Aorta (tissue), 4 donors: ENCODE data around the gene PRSS53. TPM values are rescaled to one million over a fixed set of nuclear protein-coding genes. Genes with fewer than 3 reads are reported as not detected.

ENCODE experiments used
- polyA plus RNA-seq, 2 donors: library from polyadenylated mRNA; stranded (reverse); fragments of 200-250 nt; gene quantifications; one replicate each; pipeline ENCODE4 v1.2.3, GENCODE V29; 2013
- total RNA-seq, 2 donors: library from RNA; stranded (reverse); fragmentation: NEBNext Ultra II Directional; extraction: Animal tissue kit (Norgen Biotek cat#: 25700); gene quantifications; one replicate each; pipeline ENCODE4 v1.2.1, GENCODE V29; 2021
- donor health status: healthy with polysubstance abuse.
- donor health status: Bipolar disorder and iron deficiency.
- donor health status: DM: no; HTN: no; CAD: no.
- donor health status: DM: yes; HTN: yes; CAD: no.

Gene PRSS53
- total and polyA plus RNA-seq, 4 donors: 2.4 to 12.9 (median 4.8) TPM

Other genes starting within 250 kb of the PRSS53 start
- gene BCL7C, start 194.9 kb downstream of the PRSS53 start, total RNA-seq: 10 to 100 TPM; 30.2 to 33.9 TPM
- gene BCL7C, start 194.9 kb downstream of the PRSS53 start, polyA plus RNA-seq: 10 to 100 TPM; 54.8 to 60.7 TPM
- 1 to 10 TPM; 6.2 to 7.2 TPM for gene CTF1, start 192.3 kb downstream of the PRSS53 start, total RNA-seq
- gene CTF1, start 192.3 kb downstream of the PRSS53 start, polyA plus RNA-seq: 1 to 10 TPM; 6.4 to 7.9 TPM
- gene FBXL19, start 165.4 kb downstream of the PRSS53 start, total RNA-seq: 10 to 100 TPM; 14.7 to 22.7 TPM
- 10 to 100 TPM in 1 of 2 donors, 1 to 10 TPM in 1; 4.3 to 11.6 TPM for gene FBXL19, start 165.4 kb downstream of the PRSS53 start, polyA plus RNA-seq
- 10 to 100 TPM; 11.8 to 21.7 TPM for gene ORAI3, start 139.9 kb downstream of the PRSS53 start, total RNA-seq
- gene ORAI3, start 139.9 kb downstream of the PRSS53 start, polyA plus RNA-seq: 10 to 100 TPM in 1 of 2 donors, 1 to 10 TPM in 1; 9.1 to 20.8 TPM
- gene SETD1A, start 131.2 kb downstream of the PRSS53 start, total RNA-seq: 10 to 100 TPM; 16.4 to 19.7 TPM
- 1 to 10 TPM; 4.4 to 9.7 TPM for gene SETD1A, start 131.2 kb downstream of the PRSS53 start, polyA plus RNA-seq
- 10 to 100 TPM; 13.6 to 31.3 TPM for gene HSD3B7, start 103.7 kb downstream of the PRSS53 start, total RNA-seq
- gene HSD3B7, start 103.7 kb downstream of the PRSS53 start, polyA plus RNA-seq: 10 to 100 TPM in 1 of 2 donors, 1 to 10 TPM in 1; 8.6 to 10.4 TPM
- under 1 TPM; 0.84 to 0.93 TPM for gene STX1B, start 78.3 kb downstream of the PRSS53 start, total RNA-seq
- gene STX1B, start 78.3 kb downstream of the PRSS53 start, polyA plus RNA-seq: 1 to 10 TPM in 1 of 2 donors, under 1 TPM in 1; 0.13 to 2.2 TPM
- gene STX4, start 55.4 kb downstream of the PRSS53 start, total RNA-seq: 10 to 100 TPM; 73.5 to 88.6 TPM
- 100 to 1,000 TPM in 1 of 2 donors, 10 to 100 TPM in 1; 52.8 to 121 TPM for gene STX4, start 55.4 kb downstream of the PRSS53 start, polyA plus RNA-seq
- 10 to 100 TPM in 1 of 2 donors, 1 to 10 TPM in 1; 7.4 to 10.3 TPM for gene ZNF668, start 14.7 kb downstream of the PRSS53 start, total RNA-seq
- 1 to 10 TPM; 6.0 to 6.6 TPM for gene ZNF668, start 14.7 kb downstream of the PRSS53 start, polyA plus RNA-seq
- 10 to 100 TPM; 12.6 to 15.0 TPM for gene ZNF646, start 14.5 kb downstream of the PRSS53 start, total RNA-seq
- gene ZNF646, start 14.5 kb downstream of the PRSS53 start, polyA plus RNA-seq: 1 to 10 TPM; 1.6 to 4.7 TPM
- gene VKORC1, start 5.9 kb upstream of the PRSS53 start, total RNA-seq: 100 to 1,000 TPM in 1 of 2 donors, 10 to 100 TPM in 1; 75.7 to 109 TPM
- gene VKORC1, start 5.9 kb upstream of the PRSS53 start, polyA plus RNA-seq: 100 to 1,000 TPM; 143 to 206 TPM
- gene BCKDK, start 19.4 kb upstream of the PRSS53 start, total RNA-seq: 10 to 100 TPM; 28.6 to 37.2 TPM
- 10 to 100 TPM; 16.7 to 32.0 TPM for gene BCKDK, start 19.4 kb upstream of the PRSS53 start, polyA plus RNA-seq
- 10 to 100 TPM; 51.6 to 61.1 TPM for gene KAT8, start 28.7 kb upstream of the PRSS53 start, total RNA-seq
- 10 to 100 TPM; 24.3 to 65.7 TPM for gene KAT8, start 28.7 kb upstream of the PRSS53 start, polyA plus RNA-seq
- gene PRSS8, start 46.8 kb upstream of the PRSS53 start, total RNA-seq: not detected
- gene PRSS8, start 46.8 kb upstream of the PRSS53 start, polyA plus RNA-seq: 10 to 100 TPM in 1 of 2 donors, under 1 TPM in 1; 0.77 to 11.9 TPM
- 1 to 10 TPM; 3.5 to 8.8 TPM for gene PRSS36, start 61.1 kb upstream of the PRSS53 start, total RNA-seq
- 1 to 10 TPM; 4.2 to 5.1 TPM for gene PRSS36, start 61.1 kb upstream of the PRSS53 start, polyA plus RNA-seq
- gene FUS, start 91.2 kb upstream of the PRSS53 start, total RNA-seq: 100 to 1,000 TPM; 243 to 254 TPM
- gene FUS, start 91.2 kb upstream of the PRSS53 start, polyA plus RNA-seq: 100 to 1,000 TPM in 1 of 2 donors, 10 to 100 TPM in 1; 95.7 to 329 TPM
- gene PYCARD, start 113.8 kb upstream of the PRSS53 start, total RNA-seq: 10 to 100 TPM; 13.3 to 23.9 TPM
- gene PYCARD, start 113.8 kb upstream of the PRSS53 start, polyA plus RNA-seq: 10 to 100 TPM; 14.7 to 52.7 TPM
- gene TRIM72, start 125.2 kb upstream of the PRSS53 start, total RNA-seq: under 1 TPM in 1 of 2 donors, not detected in 1; 0.24 TPM
- under 1 TPM in 1 of 2 donors, not detected in 1; 0.05 TPM for gene TRIM72, start 125.2 kb upstream of the PRSS53 start, polyA plus RNA-seq
- not detected for gene PYDC1, start 128.2 kb upstream of the PRSS53 start, total RNA-seq
- not detected for gene PYDC1, start 128.2 kb upstream of the PRSS53 start, polyA plus RNA-seq
- gene ITGAM, start 171.0 kb upstream of the PRSS53 start, total RNA-seq: 10 to 100 TPM; 15.7 to 40.1 TPM
- gene ITGAM, start 171.0 kb upstream of the PRSS53 start, polyA plus RNA-seq: 1 to 10 TPM in 1 of 2 donors, under 1 TPM in 1; 0.74 to 6.9 TPM